GM18867 (cell line): Measurements from ENCODE around the gene ANAPC2.

ENCODE experiments used
- ATAC-seq: cut with Tn5 transposase; IDR thresholded peaks from one replicate; pipeline ENCODE4 v1.9.1; 2021; ENCODE audit warnings: mild to moderate bottlenecking, moderate library complexity; ENCODE audit not compliant: unreplicated experiment

The ANAPC2 gene

GRCh38 chr9:137193771-137194170 lies 5.4 kb upstream of the ANAPC2 start:
- ATAC-seq = no peak

- no peak for ATAC-seq
These were observed 4.5 kb upstream of the ANAPC2 start for GRCh38 chr9:137192859-137193258.

GRCh38 chr9:137192448-137192780 lies 4.1 kb upstream of the ANAPC2 start:
- no peak for ATAC-seq

- ATAC-seq = no peak
These were observed 3.5 kb upstream of the ANAPC2 start for GRCh38 chr9:137191691-137192447.

- no peak for ATAC-seq
These were observed 2.9 kb upstream of the ANAPC2 start for GRCh38 chr9:137191245-137191644.

- ATAC-seq = no peak
These were observed 2.0 kb upstream of the ANAPC2 start for GRCh38 chr9:137190315-137190856.

GRCh38 chr9:137189297-137190295 lies 1.2 kb upstream of the ANAPC2 start:
- ATAC-seq = no peak

GRCh38 chr9:137188086-137188489 lies 272 bp downstream of the ANAPC2 start:
- ATAC-seq = no peak

- no peak for ATAC-seq
These were observed 974 bp downstream of the ANAPC2 start for GRCh38 chr9:137187386-137187785.

GRCh38 chr9:137186385-137186784 lies 2.0 kb downstream of the ANAPC2 start:
- ATAC-seq = no peak

GRCh38 chr9:137185921-137186320 lies 2.4 kb downstream of the ANAPC2 start:
- ATAC-seq = no peak

GRCh38 chr9:137184881-137185660 lies 3.3 kb downstream of the ANAPC2 start:
- ATAC-seq = no peak

GRCh38 chr9:137183980-137184595 lies 4.3 kb downstream of the ANAPC2 start:
- ATAC-seq = no peak

- ATAC-seq = no peak
These were observed 5.5 kb downstream of the ANAPC2 start for GRCh38 chr9:137182836-137183235.

GRCh38 chr9:137181680-137182079 lies 6.7 kb downstream of the ANAPC2 start:
- ATAC-seq = no peak

GRCh38 chr9:137180491-137180890 lies 7.9 kb downstream of the ANAPC2 start:
- no peak for ATAC-seq

GRCh38 chr9:137179761-137180160 lies 8.6 kb downstream of the ANAPC2 start:
- ATAC-seq = no peak

- ATAC-seq = no peak
These were observed 9.3 kb downstream of the ANAPC2 start for GRCh38 chr9:137178939-137179630.

GRCh38 chr9:137178201-137178938 lies 10.0 kb downstream of the ANAPC2 start:
- no peak for ATAC-seq
